Keratinocyte (primary cell): ENCODE data around the gene LST1. TPM values are rescaled to one million over a fixed set of nuclear protein-coding genes. Genes with fewer than 3 reads are reported as not detected.

Source experiments
- DNase-seq: peaks from one replicate; pipeline ENCODE4 v3.0.0-alpha.2; 2011; ENCODE audit warnings: low read depth, missing footprints, low spot score
- FAIRE-seq: peaks from 2 replicates; lab custom pipeline; 2011; peaks lifted over from hg19 to GRCh38; lab: Jason Lieb, UNC
- H2AFZ ChIP-seq: 2 replicates; pipeline ENCODE4 v1.6.0; 2012; ENCODE audit warnings: low read length, control low read depth, inconsistent platforms; ENCODE audit not compliant: control insufficient read depth
- H3K27ac ChIP-seq: 2 replicates; pipeline ENCODE4 v1.5.1; 2011; ENCODE audit warnings: low read length; ENCODE audit not compliant: control insufficient read depth, insufficient read depth
- H3K27me3 ChIP-seq: 3 replicates; pipeline ENCODE4 v1.6.0; 2011; ENCODE audit warnings: low read length; ENCODE audit not compliant: control insufficient read depth, insufficient read depth; ENCODE audit errors: extremely low read depth
- H3K36me3 ChIP-seq, 2 experiments: 2 replicates in 1 of 2; 3 replicates in 1 of 2; pipeline ENCODE4 v1.5.1; 2011; ENCODE audit warnings: low read length in 2 of 2, mild to moderate bottlenecking in 1 of 2; ENCODE audit not compliant: control insufficient read depth in 2 of 2, insufficient read depth in 2 of 2; ENCODE audit errors: extremely low read depth in 1 of 2
- H3K4me1 ChIP-seq: 3 replicates; pipeline ENCODE4 v1.5.1; 2011; ENCODE audit warnings: low read length; ENCODE audit not compliant: control insufficient read depth, insufficient read depth; ENCODE audit errors: extremely low read depth
- H3K4me2 ChIP-seq: 3 replicates; pipeline ENCODE4 v1.6.0; 2011; ENCODE audit warnings: low read depth, low read length; ENCODE audit not compliant: control insufficient read depth, insufficient read depth; ENCODE audit errors: extremely low read depth
- H3K4me3 ChIP-seq, 3 experiments: fragments of 200-600 bp in 1 of 3; sonication (generic) in 1 of 3; 2 replicates in 2 of 3; 3 replicates in 1 of 3; pipeline ENCODE4 v1.5.1; 2011 to 2016; ENCODE audit warnings: low read length in 3 of 3, mild to moderate bottlenecking in 3 of 3, control low read depth in 2 of 3, inconsistent platforms in 1 of 3, low read depth in 1 of 3, mixed read lengths in 1 of 3, mixed run types in 1 of 3, moderate library complexity in 1 of 3; ENCODE audit not compliant: control insufficient read depth in 2 of 3, insufficient read depth in 2 of 3; ENCODE audit errors: extremely low read depth in 1 of 3
- H3K79me2 ChIP-seq: 2 replicates; pipeline ENCODE4 v1.6.0; 2012; ENCODE audit warnings: low read length; ENCODE audit not compliant: control insufficient read depth, insufficient read depth
- H3K9ac ChIP-seq: 3 replicates; pipeline ENCODE4 v1.6.0; 2011; ENCODE audit warnings: low read length; ENCODE audit not compliant: control insufficient read depth, insufficient read depth; ENCODE audit errors: extremely low read depth
- H3K9me1 ChIP-seq: 3 replicates; pipeline ENCODE4 v1.6.0; 2011; ENCODE audit warnings: low read length; ENCODE audit not compliant: control insufficient read depth, insufficient read depth; ENCODE audit errors: extremely low read depth
- H3K9me3 ChIP-seq: 2 replicates; pipeline ENCODE4 v1.5.1; 2012; ENCODE audit warnings: low read depth, low read length; ENCODE audit not compliant: control insufficient read depth
- H4K20me1 ChIP-seq: 3 replicates; pipeline ENCODE4 v1.6.0; 2011; ENCODE audit warnings: low read length; ENCODE audit not compliant: control insufficient read depth, insufficient read depth; ENCODE audit errors: extremely low read depth
- EZH2 ChIP-seq: IDR thresholded peaks from one replicate; pipeline ENCODE4 v1.6.1; 2012; ENCODE audit warnings: inconsistent platforms, mild to moderate bottlenecking, low read length, moderate library complexity
- dilution Hi-C: fragments of 300-500 bp; cut with MboI; formaldehyde crosslinking; loops from one replicate; pipeline ENCODE4 v1.7.0; 2020; ENCODE audit warnings: low sequenced_read_pairs; ENCODE audit not compliant: extremely low pct_ligation_motif_present
- polyA plus RNA-seq, 5 experiments: library from polyadenylated mRNA; depleted of rRNA in 3 of 5; stranded (reverse) in 3 of 5; stranded (forward) in 1 of 5; unstranded in 1 of 5; fragments of >200 nt; gene quantifications; 1 replicate in 1 of 5; 2 replicates in 3 of 5; 3 replicates in 1 of 5; pipeline versions ENCODE4 v1.2.1 to v1.2.3, GENCODE V29; 2011 to 2012; ENCODE audit warnings: missing spikeins in 2 of 5, low read depth in 1 of 5, low replicate concordance in 1 of 5
- TF ChIP-seq, protein P1 (sequence below), 3 experiments: IDR thresholded peaks in 1 of 3; conservative IDR thresholded peaks in 1 of 3; optimal IDR thresholded peaks in 1 of 3; 2 replicates in 2 of 3; 3 replicates in 1 of 3; pipeline versions ENCODE3 to v1.5.1; 2011; ENCODE audit warnings: low read length in 3 of 3, mild to moderate bottlenecking in 3 of 3, moderate library complexity in 2 of 3, control low read depth in 1 of 3, inconsistent platforms in 1 of 3; ENCODE audit not compliant: insufficient read depth in 2 of 3; ENCODE audit errors: extremely low read depth in 1 of 3

The LST1 gene
- polyA plus RNA-seq, 1 donor (not counting 4 experiments of a cell fraction or from before 2014, with no cell fraction given) = not detected

DNA sequence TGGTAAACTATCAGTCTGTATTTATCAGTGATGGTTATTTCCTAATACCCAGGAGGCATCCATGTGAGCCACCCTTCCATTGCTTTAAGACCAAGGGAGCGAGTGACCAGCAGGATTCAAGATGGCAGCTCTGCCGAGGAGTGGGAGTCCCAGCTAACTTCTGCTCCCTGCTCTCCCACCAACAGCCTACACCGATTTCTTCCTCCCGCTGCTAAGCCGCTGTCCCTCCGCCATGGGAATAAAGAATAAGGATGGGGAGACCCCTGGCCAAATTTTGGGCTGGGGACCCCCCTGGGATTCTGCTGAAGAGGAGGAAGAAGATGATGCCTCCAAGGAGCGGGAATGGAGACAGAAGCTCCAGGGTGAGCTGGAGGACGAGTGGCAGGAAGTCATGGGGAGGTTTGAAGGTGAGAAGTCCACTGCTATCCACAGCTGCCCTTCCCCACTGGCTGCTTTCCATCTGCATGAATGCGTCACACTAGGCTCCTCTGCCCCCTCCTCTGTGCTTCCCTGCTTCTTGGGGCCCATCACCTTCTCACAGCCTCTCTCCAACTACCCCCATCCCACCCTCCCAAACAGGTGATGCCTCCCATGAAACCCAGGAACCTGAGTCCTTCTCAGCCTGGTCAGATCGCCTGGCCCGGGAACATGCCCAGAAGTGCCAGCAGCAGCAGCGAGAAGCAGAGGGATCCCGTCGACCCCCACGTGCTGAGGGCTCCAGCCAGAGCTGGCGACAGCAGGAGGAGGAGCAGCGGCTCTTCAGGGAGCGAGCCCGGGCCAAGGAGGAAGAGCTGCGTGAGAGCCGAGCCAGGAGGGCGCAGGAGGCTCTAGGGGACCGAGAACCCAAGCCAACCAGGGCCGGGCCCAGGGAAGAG lies 28.4 kb upstream of the LST1 start:
- Histone ChIP-seq H2AFZ (no peak overlapping the region), H3K4me2 (no peak overlapping the region), H4K20me1 (no peaks in the 10 kb centered on the region), H3K9me1 (no peaks in the 10 kb centered on the region), H3K9ac (no peak overlapping the region), H3K4me3 (no peak overlapping the region), H3K27ac (no peak overlapping the region), H3K36me3 (peaks cover 10 to 17% of the 10 kb centered on the region in 2 experiments), H3K4me1 (peaks cover 12% of the 10 kb centered on the region), H3K79me2 (no peaks in the 10 kb centered on the region), H3K9me3 (no peaks in the 10 kb centered on the region), H3K27me3 (no peaks in the 10 kb centered on the region)
- FAIRE-seq (no peak), DNase-seq (no peak)
- dilution Hi-C loops = no loop called here
- TF ChIP-seq EZH2 = no peak
- TF ChIP-seq, protein P1, sequence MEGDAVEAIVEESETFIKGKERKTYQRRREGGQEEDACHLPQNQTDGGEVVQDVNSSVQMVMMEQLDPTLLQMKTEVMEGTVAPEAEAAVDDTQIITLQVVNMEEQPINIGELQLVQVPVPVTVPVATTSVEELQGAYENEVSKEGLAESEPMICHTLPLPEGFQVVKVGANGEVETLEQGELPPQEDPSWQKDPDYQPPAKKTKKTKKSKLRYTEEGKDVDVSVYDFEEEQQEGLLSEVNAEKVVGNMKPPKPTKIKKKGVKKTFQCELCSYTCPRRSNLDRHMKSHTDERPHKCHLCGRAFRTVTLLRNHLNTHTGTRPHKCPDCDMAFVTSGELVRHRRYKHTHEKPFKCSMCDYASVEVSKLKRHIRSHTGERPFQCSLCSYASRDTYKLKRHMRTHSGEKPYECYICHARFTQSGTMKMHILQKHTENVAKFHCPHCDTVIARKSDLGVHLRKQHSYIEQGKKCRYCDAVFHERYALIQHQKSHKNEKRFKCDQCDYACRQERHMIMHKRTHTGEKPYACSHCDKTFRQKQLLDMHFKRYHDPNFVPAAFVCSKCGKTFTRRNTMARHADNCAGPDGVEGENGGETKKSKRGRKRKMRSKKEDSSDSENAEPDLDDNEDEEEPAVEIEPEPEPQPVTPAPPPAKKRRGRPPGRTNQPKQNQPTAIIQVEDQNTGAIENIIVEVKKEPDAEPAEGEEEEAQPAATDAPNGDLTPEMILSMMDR (optimal IDR thresholded peaks at IDR 0.05 in 1 of 3, IDR thresholded peaks at IDR 0.05 in 1 of 3, conservative IDR thresholded peaks at IDR 0.05 in 1 of 3; ENCODE audit: extremely low read depth in 1 of 3, insufficient read depth in 2 of 3, low read length in 3 of 3) = no peak

DNA sequence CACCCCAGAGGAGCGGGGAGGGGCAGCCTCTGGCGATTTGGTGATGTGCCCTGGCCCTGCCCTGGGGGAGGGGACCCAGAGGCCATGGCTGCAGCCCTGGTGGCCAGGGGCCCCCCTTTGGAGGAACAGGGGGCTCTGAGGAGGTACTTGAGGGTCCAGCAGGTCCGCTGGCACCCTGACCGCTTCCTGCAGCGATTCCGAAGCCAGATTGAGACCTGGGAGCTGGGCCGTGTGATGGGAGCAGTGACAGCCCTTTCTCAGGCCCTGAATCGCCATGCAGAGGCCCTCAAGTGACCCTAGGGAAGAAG lies 27.8 kb upstream of the LST1 start:
- H3K4me1 ChIP-seq = peaks cover 12% of the 10 kb centered on the region
- dilution Hi-C loops = no loop called here

More for the DNA sequence above, 27.8 kb upstream of the LST1 start:
- no peak overlapping the region for H2AFZ ChIP-seq
- H3K4me2 ChIP-seq = no peak overlapping the region
- H3K9ac ChIP-seq = no peak overlapping the region
- no peak for DNase-seq
- H3K9me3 ChIP-seq = no peaks in the 10 kb centered on the region
- H3K4me3 ChIP-seq = no peak overlapping the region
- no peak for FAIRE-seq
- H4K20me1 ChIP-seq = no peaks in the 10 kb centered on the region
- no peak for TF ChIP-seq EZH2
- TF ChIP-seq, protein P1 (optimal IDR thresholded peaks at IDR 0.05 in 1 of 3, IDR thresholded peaks at IDR 0.05 in 1 of 3, conservative IDR thresholded peaks at IDR 0.05 in 1 of 3; ENCODE audit: extremely low read depth in 1 of 3, insufficient read depth in 2 of 3, low read length in 3 of 3) = no peak
- peaks cover 10 to 17% of the 10 kb centered on the region in 2 experiments for H3K36me3 ChIP-seq
- no peak overlapping the region for H3K27ac ChIP-seq
- H3K9me1 ChIP-seq = no peaks in the 10 kb centered on the region
- H3K79me2 ChIP-seq = no peaks in the 10 kb centered on the region
- no peaks in the 10 kb centered on the region for H3K27me3 ChIP-seq
